MG63 (cell line): ENCODE results near the gene LRRC19. TPM values are rescaled to one million over a fixed set of nuclear protein-coding genes. Genes with fewer than 3 reads are reported as not detected.
A peak's percentile ranks its signal among the peaks of the same experiment; 100 is the strongest.

Experiments used
- DNase-seq: peaks from one replicate; pipeline ENCODE4 v3.0.0-alpha.2; 2020
- H3K27me3 ChIP-seq: fragments of 250-450 bp; sonication (Bioruptor Pico); 2 replicates; pipeline ENCODE4 v1.5.1; 2020; ENCODE audit warnings: mild to moderate bottlenecking, moderate library complexity
- H3K36me3 ChIP-seq: fragments of 250-450 bp; sonication (Bioruptor Pico); 2 replicates; pipeline ENCODE4 v1.5.1; 2020; ENCODE audit warnings: mild to moderate bottlenecking, moderate library complexity
- H3K4me3 ChIP-seq: fragments of 250-450 bp; sonication (Bioruptor Pico); 2 replicates; pipeline ENCODE4 v1.5.1; 2020; ENCODE audit warnings: mild to moderate bottlenecking, moderate library complexity
- H3K9me3 ChIP-seq: fragments of 250-450 bp; sonication (Bioruptor Pico); 2 replicates; pipeline ENCODE4 v1.5.1; 2020; ENCODE audit warnings: mild to moderate bottlenecking, moderate library complexity
- total RNA-seq: library from RNA; depleted of rRNA; stranded (reverse); fragments of >200 nt; shearing (Covaris generic); gene quantifications from 2 replicates; pipeline ENCODE4 v1.2.3, GENCODE V29; 2014; ENCODE audit warnings: low replicate concordance

Gene LRRC19
- total RNA-seq, 1 experiment from 2014 or later: not detected

- no peaks in the 10 kb centered on the region for H3K27me3 ChIP-seq
- DNase-seq: peak; percentile 0
- H3K36me3 ChIP-seq: no peaks in the 10 kb centered on the region
- no peak overlapping the region for H3K4me3 ChIP-seq
- H3K9me3 ChIP-seq: no peaks in the 10 kb centered on the region
Measured at GRCh38 chr9:26975728-26976707, 29.5 kb downstream of the LRRC19 start.

- no peaks in the 10 kb centered on the region for H3K9me3 ChIP-seq
- DNase-seq: no peak
Measured at GRCh38 chr9:26974927-26975326, 30.5 kb downstream of the LRRC19 start.

GRCh38 chr9:26973989-26974388, 31.5 kb downstream of the LRRC19 start:
- Histone ChIP-seq H3K27me3 (no peaks in the 10 kb centered on the region), H3K36me3 (no peaks in the 10 kb centered on the region), H3K4me3 (no peak overlapping the region), H3K9me3 (no peaks in the 10 kb centered on the region)
- DNase-seq: no peak

More at GRCh38 chr9:26974927-26975326, 30.5 kb downstream of the LRRC19 start:
- Histone ChIP-seq H3K36me3 (no peaks in the 10 kb centered on the region), H3K27me3 (no peaks in the 10 kb centered on the region), H3K4me3 (no peak overlapping the region)

- Histone ChIP-seq H3K36me3 (no peaks in the 10 kb centered on the region), H3K27me3 (no peaks in the 10 kb centered on the region), H3K9me3 (no peaks in the 10 kb centered on the region), H3K4me3 (no peak overlapping the region)
- no peak for DNase-seq
Measured at GRCh38 chr9:26971721-26972120, 33.8 kb downstream of the LRRC19 start.

GRCh38 chr9:26956860-26957233, 48.6 kb downstream of the LRRC19 start:
- no peak for DNase-seq
- Histone ChIP-seq H3K4me3 (peak overlapping the region; percentile 61), H3K9me3 (no peaks in the 10 kb centered on the region), H3K27me3 (no peaks in the 10 kb centered on the region), H3K36me3 (no peaks in the 10 kb centered on the region)

- H3K9me3 ChIP-seq: no peaks in the 10 kb centered on the region
- peak within 1 kb of the TSS; percentile 61 for H3K4me3 ChIP-seq
- no peaks in the 10 kb centered on the region for H3K27me3 ChIP-seq
- DNase-seq: peak; percentile 97
- no peaks in the 10 kb centered on the region for H3K36me3 ChIP-seq
Measured at GRCh38 chr9:26955921-26956859, 49.3 kb downstream of the LRRC19 start, which contains the start of gene IFT74. IFT74 (plus strand) TSS chr9:26956412; CDS start chr9:26961968, 5,556 bp downstream.

- Histone ChIP-seq H3K27me3 (no peaks in the 10 kb centered on the region), H3K4me3 (peak overlapping the region; percentile 61), H3K9me3 (no peaks in the 10 kb centered on the region), H3K36me3 (no peaks in the 10 kb centered on the region)
- DNase-seq: peak; percentile 14
Measured at GRCh38 chr9:26955222-26955903, 50.1 kb downstream of the LRRC19 start.

- H3K27me3 ChIP-seq: no peaks in the 10 kb centered on the region
- H3K4me3 ChIP-seq: no peak overlapping the region
- DNase-seq: no peak
Measured at GRCh38 chr9:26954050-26954508, 51.4 kb downstream of the LRRC19 start.

GRCh38 chr9:26951794-26952193, 53.7 kb downstream of the LRRC19 start:
- Histone ChIP-seq H3K36me3 (no peaks in the 10 kb centered on the region), H3K4me3 (no peak overlapping the region), H3K27me3 (no peaks in the 10 kb centered on the region), H3K9me3 (no peaks in the 10 kb centered on the region; the same call in 1 of the 2 replicates)
- no peak for DNase-seq

More at GRCh38 chr9:26954050-26954508, 51.4 kb downstream of the LRRC19 start:
- Histone ChIP-seq H3K36me3 (no peaks in the 10 kb centered on the region), H3K9me3 (no peaks in the 10 kb centered on the region)

GRCh38 chr9:26950521-26950920, 55.0 kb downstream of the LRRC19 start:
- Histone ChIP-seq H3K27me3 (no peaks in the 10 kb centered on the region), H3K4me3 (no peak overlapping the region), H3K9me3 (no peaks in the 10 kb centered on the region; the same call in 1 of the 2 replicates), H3K36me3 (no peaks in the 10 kb centered on the region)
- no peak for DNase-seq

- H3K9me3 ChIP-seq: no peaks in the 10 kb centered on the region; the same call in 1 of the 2 replicates
- no peak for DNase-seq
- no peaks in the 10 kb centered on the region for H3K27me3 ChIP-seq
- no peak overlapping the region for H3K4me3 ChIP-seq
- H3K36me3 ChIP-seq: no peaks in the 10 kb centered on the region; the same call in 1 of the 2 replicates
Measured at GRCh38 chr9:26949637-26950069, 55.8 kb downstream of the LRRC19 start.

GRCh38 chr9:26947736-26948135, 57.7 kb downstream of the LRRC19 start:
- Histone ChIP-seq H3K9me3 (no peaks in the 10 kb centered on the region; the same call in 1 of the 2 replicates), H3K4me3 (peak overlapping the region; percentile 95), H3K36me3 (peaks cover 9% of the 10 kb centered on the region), H3K27me3 (no peaks in the 10 kb centered on the region)
- DNase-seq: peak; percentile 13

- Histone ChIP-seq H3K9me3 (no peaks in the 10 kb centered on the region; the same call in 1 of the 2 replicates), H3K27me3 (no peaks in the 10 kb centered on the region), H3K36me3 (peaks cover 9% of the 10 kb centered on the region), H3K4me3 (peak within 1 kb of the TSS; percentile 95)
- DNase-seq: peak; percentile 89
Measured at GRCh38 chr9:26946753-26947727, 58.4 kb downstream of the LRRC19 start, which contains the start of gene PLAA. PLAA (minus strand) TSS chr9:26947242; CDS start chr9:26947045, 197 bp downstream.

- DNase-seq: no peak
- Histone ChIP-seq H3K27me3 (no peaks in the 10 kb centered on the region), H3K9me3 (no peaks in the 10 kb centered on the region; the same call in 1 of the 2 replicates), H3K4me3 (peak overlapping the region; percentile 95), H3K36me3 (peaks cover 9% of the 10 kb centered on the region)
Measured at GRCh38 chr9:26945591-26945990, 59.9 kb downstream of the LRRC19 start.
